HCT116 (cell line): ENCODE results near the gene ABL2. TPM values are rescaled to one million over a fixed set of nuclear protein-coding genes. Genes with fewer than 3 reads are reported as not detected.

ENCODE experiments used
- ATAC-seq: fragments of 200-7000 bp; cut with Tn5 transposase; 2 replicates; pipeline ENCODE4 v1.9.1; 2020; ENCODE audit warnings: mild to moderate bottlenecking, moderate library complexity
- BruUV-seq: library from RNA; stranded (reverse); fragments of 400-500 nt; replicated peaks from 2 replicates; lab custom pipeline; 2021; lab: Mats Ljungman, UMichigan
- CTCF ChIA-PET: fragments of 300-600 bp; sonication (Branson Sonifier 250); formaldehyde crosslinking; loops from one replicate; lab custom pipeline; 2021; ENCODE audit warnings: antibody characterized with exemption; lab: Charles Lee
- POLR2A ChIA-PET: fragments of 300-600, 350-600 bp; sonication (Branson Sonifier 250); formaldehyde crosslinking; loops from one replicate; lab custom pipeline; 2021; ENCODE audit warnings: antibody characterized with exemption; lab: Charles Lee
- RAD21 ChIA-PET, 2 experiments: fragments of 300-600 bp; sonication (Branson Sonifier 250); formaldehyde crosslinking; loops; one replicate each; lab custom pipeline; 2023; ENCODE audit warnings: low total read pairs in 2 of 2; ENCODE audit not compliant: uncharacterized antibody in 2 of 2, unreplicated experiment in 2 of 2, low non-redundant PET in 1 of 2; lab: Charles Lee
- DNase-seq: peaks from one replicate; pipeline ENCODE4 v3.0.0-alpha.2; 2010; ENCODE audit warnings: low read depth, low spot score
- H2AFZ ChIP-seq: fragments of 200-600 bp; shearing (Covaris generic), sonication (generic); 2 replicates; pipeline ENCODE4 v1.6.1; 2017; ENCODE audit warnings: low read depth, mixed run types, mixed read lengths, antibody characterized with exemption, low read length; ENCODE audit not compliant: poor library complexity, severe bottlenecking
- H3K27ac ChIP-seq: 2 replicates; pipeline ENCODE4 v1.5.1; 2012; ENCODE audit warnings: low read depth, low read length
- H3K27me3 ChIP-seq: fragments of 200-600 bp; sonication (generic); 2 replicates; pipeline ENCODE4 v1.6.1; 2016; ENCODE audit warnings: mixed run types, low read length, mixed read lengths; ENCODE audit not compliant: insufficient read depth
- H3K36me3 ChIP-seq, 2 experiments: fragments of 200-500 bp in 1 of 2; fragments of 200-600 bp in 1 of 2; sonication (Bioruptor generic) in 1 of 2; sonication (generic) in 1 of 2; 2 replicates each; pipeline versions ENCODE4 v1.5.1 to v1.6.1; 2014 to 2016; ENCODE audit warnings: low read length in 2 of 2, inconsistent platforms in 1 of 2, mixed read lengths in 1 of 2, mixed run types in 1 of 2; ENCODE audit not compliant: insufficient read depth in 2 of 2, control insufficient read depth in 1 of 2
- H3K4me1 ChIP-seq, 2 experiments: fragments of 200-600 bp in 1 of 2; sonication (generic) in 1 of 2; 2 replicates each; pipeline versions ENCODE4 v1.5.1 to v1.6.1; 2012 to 2017; ENCODE audit warnings: low read length in 2 of 2, inconsistent platforms in 1 of 2, mild to moderate bottlenecking in 1 of 2, mixed read lengths in 1 of 2, mixed run types in 1 of 2, moderate library complexity in 1 of 2; ENCODE audit not compliant: insufficient read depth in 2 of 2, control insufficient read depth in 1 of 2
- H3K4me2 ChIP-seq: fragments of 200-600 bp; sonication (generic); 2 replicates; pipeline ENCODE4 v1.6.1; 2017; ENCODE audit warnings: mixed run types, low read length, mixed read lengths
- H3K4me3 ChIP-seq, 2 experiments: fragments of 200-600 bp in 1 of 2; sonication (generic) in 1 of 2; replicated peaks in 1 of 2; 2 replicates each; pipeline ENCODE4 v1.5.1; 2011 to 2016; ENCODE audit warnings: low read length in 2 of 2, control low read depth in 1 of 2, low read depth in 1 of 2, mild to moderate bottlenecking in 1 of 2, mixed read lengths in 1 of 2, mixed run types in 1 of 2
- H3K79me2 ChIP-seq: fragments of 200-600 bp; sonication (generic); 2 replicates; pipeline ENCODE4 v1.6.1; 2017; ENCODE audit warnings: mild to moderate bottlenecking, mixed run types, low read length, moderate library complexity, mixed read lengths; ENCODE audit not compliant: insufficient read depth
- H3K9ac ChIP-seq: fragments of 200-600 bp; sonication (generic); 2 replicates; pipeline ENCODE4 v1.6.1; 2016; ENCODE audit warnings: low read length, mixed read lengths
- H3K9me2 ChIP-seq: fragments of 200-600 bp; sonication (generic), shearing (Covaris generic); 2 replicates; pipeline ENCODE4 v1.6.1; 2017; ENCODE audit warnings: mixed run types, mild to moderate bottlenecking, moderate library complexity; ENCODE audit not compliant: insufficient read depth
- H3K9me3 ChIP-seq, 2 experiments: fragments of 200-500 bp in 1 of 2; fragments of 200-600 bp in 1 of 2; sonication (Bioruptor generic) in 1 of 2; sonication (generic) in 1 of 2; 2 replicates each; pipeline ENCODE4 v1.6.1; 2014 to 2017; ENCODE audit warnings: low read length in 2 of 2, mixed read lengths in 2 of 2, inconsistent platforms in 1 of 2, low read depth in 1 of 2, mild to moderate bottlenecking in 1 of 2, mixed run types in 1 of 2, moderate library complexity in 1 of 2; ENCODE audit not compliant: control insufficient read depth in 1 of 2, insufficient read depth in 1 of 2
- H4K20me1 ChIP-seq: fragments of 200-600 bp; sonication (generic), shearing (Covaris generic); 2 replicates; pipeline ENCODE4 v1.6.1; 2017; ENCODE audit warnings: mixed run types, mild to moderate bottlenecking, moderate library complexity; ENCODE audit not compliant: insufficient read depth
- ATF3 ChIP-seq: IDR thresholded peaks from 2 replicates; pipeline ENCODE4 v1.6.1; 2012
- CBX3 ChIP-seq: IDR thresholded peaks from 2 replicates; pipeline ENCODE4 v1.6.1; 2012; ENCODE audit warnings: low read depth
- CTCF ChIP-seq, 3 experiments: fragments of 200-600 bp in 1 of 3; sonication (generic) in 1 of 3; IDR thresholded peaks in 2 of 3; conservative IDR thresholded peaks in 1 of 3; 2 replicates each; pipeline ENCODE4 v1.5.1; 2012 to 2017; ENCODE audit warnings: low read depth in 2 of 3, low read length in 2 of 3, antibody characterized with exemption in 1 of 3, borderline replicate concordance in 1 of 3, control low read depth in 1 of 3, mild to moderate bottlenecking in 1 of 3, mixed read lengths in 1 of 3, mixed run types in 1 of 3, moderate library complexity in 1 of 3; ENCODE audit not compliant: insufficient read depth in 1 of 3
- ELF1 ChIP-seq: IDR thresholded peaks from 2 replicates; pipeline ENCODE4 v1.6.1; 2012; ENCODE audit warnings: low read depth, borderline replicate concordance
- EZH2 ChIP-seq: fragments of 200-600 bp; sonication (generic); IDR thresholded peaks from 2 replicates; pipeline ENCODE4 v1.6.1; 2017; ENCODE audit warnings: antibody characterized with exemption, mixed run types
- FOSL1 ChIP-seq: IDR thresholded peaks from 2 replicates; pipeline ENCODE4 v1.6.1; 2012; ENCODE audit warnings: low read depth
- POLR2AphosphoS5 ChIP-seq: IDR thresholded peaks from 2 replicates; pipeline ENCODE4 v1.6.1; 2011; ENCODE audit warnings: mild to moderate bottlenecking, low read depth, low read length, moderate library complexity
- RAD21 ChIP-seq: IDR thresholded peaks from 2 replicates; pipeline ENCODE4 v1.6.1; 2012; ENCODE audit warnings: low read depth, mild to moderate bottlenecking
- SRF ChIP-seq: IDR thresholded peaks from 2 replicates; pipeline ENCODE4 v1.6.1; 2012; ENCODE audit warnings: low read depth
- intact Hi-C: fragments of 100-400 bp; cut with micrococcal nuclease; formaldehyde crosslinking; loops from 2 replicates; pipeline ENCODE4 v1.10.0; 2022
- total RNA-seq: library from RNA; stranded (reverse); gene quantifications from one replicate; pipeline ENCODE4 v1.2.1, GENCODE V29; 2021; ENCODE audit not compliant: unreplicated experiment

Gene ABL2
- total RNA-seq, 1 experiment from 2014 or later: 22.9 TPM

GRCh38 chr1:179105393-179105792 lies 124.1 kb downstream of the ABL2 start:
- H3K79me2 ChIP-seq: peaks cover 5% of the 10 kb centered on the region; the same call in 1 of the 2 replicates
- ChIA-PET RAD21 (no interaction called here), POLR2A (no interaction called here)
- no peaks in the 10 kb centered on the region for H4K20me1 ChIP-seq
- peaks cover 0 to 9% of the 10 kb centered on the region in 2 experiments; a peak in 2 of 4 replicates for H3K36me3 ChIP-seq
- no TSS peak for BruUV-seq
- H3K27me3 ChIP-seq: no peaks in the 10 kb centered on the region
- no peak overlapping the region for H3K9ac ChIP-seq
- H3K4me3 ChIP-seq: no peak overlapping the region
- no peak overlapping the region for H2AFZ ChIP-seq
- ATAC-seq: peak; percentile 89
- H3K9me2 ChIP-seq: no peaks in the 10 kb centered on the region
- H3K4me2 ChIP-seq: no peak overlapping the region
- no peak for TF ChIP-seq ATF3
- TF ChIP-seq POLR2AphosphoS5: no peak
- no peak for TF ChIP-seq SRF
- TF ChIP-seq ELF1: no peak
- TF ChIP-seq CTCF (IDR thresholded peaks at IDR 0.05 in 2 of 3, conservative IDR thresholded peaks at IDR 0.05 in 1 of 3; ENCODE audit: borderline replicate concordance in 1 of 3, insufficient read depth in 1 of 3, low read depth in 2 of 3, low read length in 2 of 3): peak; percentile 59 to 68 (median 61); a peak in 5 of 6 replicates
- TF ChIP-seq FOSL1: no peak
- peak; percentile 49 for TF ChIP-seq RAD21
- no peak for TF ChIP-seq CBX3
- TF ChIP-seq EZH2: no peak
- TF ChIP-seq, all 23 proteins: peak for 2
- intact Hi-C loops: loop anchor here (5.0 kb wide), 2 partner anchors 87 to 187 kb away; partner anchors contain the start of gene SOAT1
- DNase-seq: no peak
- Histone ChIP-seq H3K27ac (no peak overlapping the region), H3K4me1 (no peaks in the 10 kb centered on the region), H3K9me3 (no peaks in the 10 kb centered on the region)
- CTCF ChIA-PET: interaction anchor here (0.7 to 2.2 kb wide), 2 partner anchors 15 kb away, joined by 3 to 13 read pairs; no protein-coding TSS in a partner anchor
